Measurements from ENCODE around the gene MTLN. TPM values are rescaled to one million over a fixed set of nuclear protein-coding genes. Genes with fewer than 3 reads are reported as not detected.

MTLN gene
- total and polyA plus RNA-seq, 2 of the 13 experiments (the other 11 are each of a cell fraction or from before 2014, with no cell fraction given): 37.1 to 50.4 TPM

DNA sequence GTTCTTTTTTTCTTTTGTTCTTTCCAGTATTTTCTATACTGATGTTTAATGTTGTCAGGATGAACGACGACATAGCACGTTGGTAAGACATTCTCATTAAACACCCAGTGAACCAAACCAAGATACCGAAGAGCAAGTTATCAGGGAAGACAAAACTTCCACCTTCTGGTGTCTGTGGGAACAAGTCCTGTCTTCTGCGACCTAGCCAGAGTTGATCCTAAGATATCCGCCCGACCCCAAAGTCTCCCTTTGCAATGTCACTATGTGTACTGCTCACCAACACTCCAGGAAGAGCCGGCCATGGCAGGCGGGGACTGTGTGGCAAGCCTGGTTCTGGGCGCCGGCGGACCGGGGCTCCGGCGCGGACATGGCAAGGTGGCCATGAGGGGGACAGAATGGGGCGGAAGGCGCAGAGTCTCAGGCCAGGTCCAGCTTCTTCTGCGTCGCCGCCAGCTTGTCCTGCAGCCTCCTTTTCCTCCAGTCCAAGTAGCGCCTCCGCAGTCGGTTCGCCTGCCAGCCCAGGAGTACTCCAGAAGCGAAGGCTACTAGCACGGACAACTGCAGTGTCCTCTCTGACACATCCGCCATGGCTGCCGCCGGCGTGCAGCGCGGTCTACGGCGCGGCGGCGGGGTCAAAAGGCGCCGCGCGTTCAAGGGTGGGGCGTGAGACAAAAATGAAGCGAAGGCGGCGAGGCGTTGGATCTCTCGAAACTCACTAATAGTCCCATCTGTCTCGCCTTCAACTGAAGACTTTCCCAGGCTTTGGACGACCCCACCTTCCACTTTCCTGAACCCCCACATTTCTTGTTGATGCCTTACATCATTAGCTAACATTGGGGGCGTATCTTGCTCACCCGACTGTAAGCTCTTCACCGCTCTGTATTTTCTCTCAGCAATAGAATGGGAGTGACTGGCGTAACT, at the start of gene MTLN (continued):
- TF ChIP-seq, protein P1, sequence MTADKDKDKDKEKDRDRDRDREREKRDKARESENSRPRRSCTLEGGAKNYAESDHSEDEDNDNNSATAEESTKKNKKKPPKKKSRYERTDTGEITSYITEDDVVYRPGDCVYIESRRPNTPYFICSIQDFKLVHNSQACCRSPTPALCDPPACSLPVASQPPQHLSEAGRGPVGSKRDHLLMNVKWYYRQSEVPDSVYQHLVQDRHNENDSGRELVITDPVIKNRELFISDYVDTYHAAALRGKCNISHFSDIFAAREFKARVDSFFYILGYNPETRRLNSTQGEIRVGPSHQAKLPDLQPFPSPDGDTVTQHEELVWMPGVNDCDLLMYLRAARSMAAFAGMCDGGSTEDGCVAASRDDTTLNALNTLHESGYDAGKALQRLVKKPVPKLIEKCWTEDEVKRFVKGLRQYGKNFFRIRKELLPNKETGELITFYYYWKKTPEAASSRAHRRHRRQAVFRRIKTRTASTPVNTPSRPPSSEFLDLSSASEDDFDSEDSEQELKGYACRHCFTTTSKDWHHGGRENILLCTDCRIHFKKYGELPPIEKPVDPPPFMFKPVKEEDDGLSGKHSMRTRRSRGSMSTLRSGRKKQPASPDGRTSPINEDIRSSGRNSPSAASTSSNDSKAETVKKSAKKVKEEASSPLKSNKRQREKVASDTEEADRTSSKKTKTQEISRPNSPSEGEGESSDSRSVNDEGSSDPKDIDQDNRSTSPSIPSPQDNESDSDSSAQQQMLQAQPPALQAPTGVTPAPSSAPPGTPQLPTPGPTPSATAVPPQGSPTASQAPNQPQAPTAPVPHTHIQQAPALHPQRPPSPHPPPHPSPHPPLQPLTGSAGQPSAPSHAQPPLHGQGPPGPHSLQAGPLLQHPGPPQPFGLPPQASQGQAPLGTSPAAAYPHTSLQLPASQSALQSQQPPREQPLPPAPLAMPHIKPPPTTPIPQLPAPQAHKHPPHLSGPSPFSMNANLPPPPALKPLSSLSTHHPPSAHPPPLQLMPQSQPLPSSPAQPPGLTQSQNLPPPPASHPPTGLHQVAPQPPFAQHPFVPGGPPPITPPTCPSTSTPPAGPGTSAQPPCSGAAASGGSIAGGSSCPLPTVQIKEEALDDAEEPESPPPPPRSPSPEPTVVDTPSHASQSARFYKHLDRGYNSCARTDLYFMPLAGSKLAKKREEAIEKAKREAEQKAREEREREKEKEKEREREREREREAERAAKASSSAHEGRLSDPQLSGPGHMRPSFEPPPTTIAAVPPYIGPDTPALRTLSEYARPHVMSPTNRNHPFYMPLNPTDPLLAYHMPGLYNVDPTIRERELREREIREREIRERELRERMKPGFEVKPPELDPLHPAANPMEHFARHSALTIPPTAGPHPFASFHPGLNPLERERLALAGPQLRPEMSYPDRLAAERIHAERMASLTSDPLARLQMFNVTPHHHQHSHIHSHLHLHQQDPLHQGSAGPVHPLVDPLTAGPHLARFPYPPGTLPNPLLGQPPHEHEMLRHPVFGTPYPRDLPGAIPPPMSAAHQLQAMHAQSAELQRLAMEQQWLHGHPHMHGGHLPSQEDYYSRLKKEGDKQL (CRISPR knock-in tag; IDR thresholded peaks at IDR 0.05; ENCODE audit: low read depth): no peak
- TF ChIP-seq, protein P2, sequence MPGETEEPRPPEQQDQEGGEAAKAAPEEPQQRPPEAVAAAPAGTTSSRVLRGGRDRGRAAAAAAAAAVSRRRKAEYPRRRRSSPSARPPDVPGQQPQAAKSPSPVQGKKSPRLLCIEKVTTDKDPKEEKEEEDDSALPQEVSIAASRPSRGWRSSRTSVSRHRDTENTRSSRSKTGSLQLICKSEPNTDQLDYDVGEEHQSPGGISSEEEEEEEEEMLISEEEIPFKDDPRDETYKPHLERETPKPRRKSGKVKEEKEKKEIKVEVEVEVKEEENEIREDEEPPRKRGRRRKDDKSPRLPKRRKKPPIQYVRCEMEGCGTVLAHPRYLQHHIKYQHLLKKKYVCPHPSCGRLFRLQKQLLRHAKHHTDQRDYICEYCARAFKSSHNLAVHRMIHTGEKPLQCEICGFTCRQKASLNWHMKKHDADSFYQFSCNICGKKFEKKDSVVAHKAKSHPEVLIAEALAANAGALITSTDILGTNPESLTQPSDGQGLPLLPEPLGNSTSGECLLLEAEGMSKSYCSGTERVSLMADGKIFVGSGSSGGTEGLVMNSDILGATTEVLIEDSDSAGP (CRISPR knock-in tag; IDR thresholded peaks at IDR 0.05; ENCODE audit: borderline replicate concordance): peak; percentile 90; the same call in 1 of the 2 replicates
- TF ChIP-seq ZNF572 (CRISPR knock-in tag; IDR thresholded peaks at IDR 0.05) (peak; percentile 94; the same call in 1 of the 2 replicates), ZNF446 (CRISPR knock-in tag; IDR thresholded peaks at IDR 0.05) (no peak), GATAD1 (CRISPR knock-in tag; IDR thresholded peaks at IDR 0.05) (peak; percentile 95), KLF6 (CRISPR knock-in tag; IDR thresholded peaks at IDR 0.05) (0 out of 2 replicates have a peak, but pooled peaks have one; percentile 59), ZNF460 (CRISPR knock-in tag; IDR thresholded peaks at IDR 0.05; ENCODE audit: borderline replicate concordance) (no peak), ZNF589 (CRISPR knock-in tag; conservative IDR thresholded peaks at IDR 0.05) (no peak), NCOA2 (CRISPR knock-in tag; IDR thresholded peaks at IDR 0.05) (peak; percentile 45; the same call in 1 of the 2 replicates), SOX5 (CRISPR knock-in tag; IDR thresholded peaks at IDR 0.05; ENCODE audit: borderline replicate concordance) (no peak), ZNF652 (CRISPR knock-in tag; IDR thresholded peaks at IDR 0.05; ENCODE audit: borderline replicate concordance, low read depth) (no peak), CCDC6 (CRISPR knock-in tag; IDR thresholded peaks at IDR 0.05) (0 out of 2 replicates have a peak, but pooled peaks have one; percentile 33), ZNF260 (CRISPR knock-in tag; IDR thresholded peaks at IDR 0.05; ENCODE audit: borderline replicate concordance, low read depth) (no peak)
- TF ChIP-seq, protein P3, sequence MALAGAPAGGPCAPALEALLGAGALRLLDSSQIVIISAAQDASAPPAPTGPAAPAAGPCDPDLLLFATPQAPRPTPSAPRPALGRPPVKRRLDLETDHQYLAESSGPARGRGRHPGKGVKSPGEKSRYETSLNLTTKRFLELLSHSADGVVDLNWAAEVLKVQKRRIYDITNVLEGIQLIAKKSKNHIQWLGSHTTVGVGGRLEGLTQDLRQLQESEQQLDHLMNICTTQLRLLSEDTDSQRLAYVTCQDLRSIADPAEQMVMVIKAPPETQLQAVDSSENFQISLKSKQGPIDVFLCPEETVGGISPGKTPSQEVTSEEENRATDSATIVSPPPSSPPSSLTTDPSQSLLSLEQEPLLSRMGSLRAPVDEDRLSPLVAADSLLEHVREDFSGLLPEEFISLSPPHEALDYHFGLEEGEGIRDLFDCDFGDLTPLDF (CRISPR knock-in tag; IDR thresholded peaks at IDR 0.05): peak; percentile 24; the same call in 1 of the 2 replicates
- TF ChIP-seq, protein P4, sequence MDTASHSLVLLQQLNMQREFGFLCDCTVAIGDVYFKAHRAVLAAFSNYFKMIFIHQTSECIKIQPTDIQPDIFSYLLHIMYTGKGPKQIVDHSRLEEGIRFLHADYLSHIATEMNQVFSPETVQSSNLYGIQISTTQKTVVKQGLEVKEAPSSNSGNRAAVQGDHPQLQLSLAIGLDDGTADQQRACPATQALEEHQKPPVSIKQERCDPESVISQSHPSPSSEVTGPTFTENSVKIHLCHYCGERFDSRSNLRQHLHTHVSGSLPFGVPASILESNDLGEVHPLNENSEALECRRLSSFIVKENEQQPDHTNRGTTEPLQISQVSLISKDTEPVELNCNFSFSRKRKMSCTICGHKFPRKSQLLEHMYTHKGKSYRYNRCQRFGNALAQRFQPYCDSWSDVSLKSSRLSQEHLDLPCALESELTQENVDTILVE (CRISPR knock-in tag; IDR thresholded peaks at IDR 0.05): peak; percentile 77; the same call in 1 of the 2 replicates
- TF ChIP-seq, protein P5, sequence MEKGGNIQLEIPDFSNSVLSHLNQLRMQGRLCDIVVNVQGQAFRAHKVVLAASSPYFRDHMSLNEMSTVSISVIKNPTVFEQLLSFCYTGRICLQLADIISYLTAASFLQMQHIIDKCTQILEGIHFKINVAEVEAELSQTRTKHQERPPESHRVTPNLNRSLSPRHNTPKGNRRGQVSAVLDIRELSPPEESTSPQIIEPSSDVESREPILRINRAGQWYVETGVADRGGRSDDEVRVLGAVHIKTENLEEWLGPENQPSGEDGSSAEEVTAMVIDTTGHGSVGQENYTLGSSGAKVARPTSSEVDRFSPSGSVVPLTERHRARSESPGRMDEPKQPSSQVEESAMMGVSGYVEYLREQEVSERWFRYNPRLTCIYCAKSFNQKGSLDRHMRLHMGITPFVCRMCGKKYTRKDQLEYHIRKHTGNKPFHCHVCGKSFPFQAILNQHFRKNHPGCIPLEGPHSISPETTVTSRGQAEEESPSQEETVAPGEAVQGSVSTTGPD (CRISPR knock-in tag; IDR thresholded peaks at IDR 0.05): no peak; the same call in 1 of the 2 replicates

All from HepG2 (cell line).